ENCODE data around the gene VAMP5.
"Not testable (repeated sequence)": the region's sequence is repeated elsewhere in the genome, so short reads cannot be mapped to it uniquely, and the experiment has no call there.

VAMP5 gene

GRCh38 chr2:85584857-85585780 is 888 bp downstream of the VAMP5 start:
- no peak for DNase-seq (ENCODE audit: low spot score)

GRCh38 chr2:85585781-85586105 is 1.5 kb downstream of the VAMP5 start:
- no peak for DNase-seq (ENCODE audit: low spot score)

- no peak for DNase-seq (ENCODE audit: low spot score)
Measured at GRCh38 chr2:85588236-85588635, 4.0 kb downstream of the VAMP5 start.

GRCh38 chr2:85588645-85589044 is 4.4 kb downstream of the VAMP5 start:
- no peak for DNase-seq (ENCODE audit: low spot score)

GRCh38 chr2:85589181-85589580 is 5.0 kb downstream of the VAMP5 start:
- DNase-seq (ENCODE audit: low spot score) = no peak

- DNase-seq (ENCODE audit: low spot score) = no peak
Measured at GRCh38 chr2:85589982-85590791, 6.0 kb downstream of the VAMP5 start.

- no peak for DNase-seq (ENCODE audit: low spot score)
Measured at GRCh38 chr2:85590950-85591349, 6.7 kb downstream of the VAMP5 start.

- no peak for DNase-seq (ENCODE audit: low spot score)
Measured at GRCh38 chr2:85591563-85591962, 7.3 kb downstream of the VAMP5 start.

- not testable (repeated sequence) for DNase-seq (ENCODE audit: low spot score)
Measured at GRCh38 chr2:85592299-85592698, 8.1 kb downstream of the VAMP5 start.

- no peak for DNase-seq (ENCODE audit: low spot score)
Measured at GRCh38 chr2:85593023-85593422, 8.8 kb downstream of the VAMP5 start.

GRCh38 chr2:85594715-85595300 is 10.6 kb downstream of the VAMP5 start:
- no peak for DNase-seq (ENCODE audit: low spot score)

GRCh38 chr2:85595301-85596025 is 11.2 kb downstream of the VAMP5 start, which contains the start of gene RNF181:
RNF181 (plus strand) TSS chr2:85595745; CDS start chr2:85595764, 19 bp downstream.
- peak; percentile 92 for DNase-seq (ENCODE audit: low spot score)

- no peak for DNase-seq (ENCODE audit: low spot score)
Measured at GRCh38 chr2:85596026-85596333, 11.7 kb downstream of the VAMP5 start.

GRCh38 chr2:85596486-85597143 is 12.4 kb downstream of the VAMP5 start:
- DNase-seq (ENCODE audit: low spot score) = no peak

GRCh38 chr2:85597241-85597640 is 13.0 kb downstream of the VAMP5 start:
- DNase-seq (ENCODE audit: low spot score) = no peak

GRCh38 chr2:85598594-85599340 is 14.5 kb downstream of the VAMP5 start:
- DNase-seq (ENCODE audit: low spot score) = no peak

GRCh38 chr2:85599468-85600234 is 15.4 kb downstream of the VAMP5 start:
- no peak for DNase-seq (ENCODE audit: low spot score)

- DNase-seq (ENCODE audit: low spot score) = no peak
Measured at GRCh38 chr2:85600235-85600575, 16.0 kb downstream of the VAMP5 start.

- DNase-seq (ENCODE audit: low spot score) = no peak
Measured at GRCh38 chr2:85600951-85601770, 16.9 kb downstream of the VAMP5 start.
